ENCODE results near the gene PLCH1.

Gene PLCH1

GRCh38 chr3:155611456-155611855, 133.4 kb downstream of the PLCH1 start (continued):
- no peak for TF ChIP-seq PRDM2 (tag by site-specific recombination; IDR thresholded peaks at IDR 0.05; ENCODE audit: borderline replicate concordance)
- TF ChIP-seq ZNF394 (tag by site-specific recombination; IDR thresholded peaks at IDR 0.05; ENCODE audit: borderline replicate concordance), result no peak
- TF ChIP-seq KLF8 (tag by site-specific recombination; IDR thresholded peaks at IDR 0.05), result no peak
- no peak for TF ChIP-seq ZNF19 (tag by site-specific recombination; IDR thresholded peaks at IDR 0.05; ENCODE audit: low read depth)
- no peak for TF ChIP-seq ZNF623 (tag by site-specific recombination; IDR thresholded peaks at IDR 0.05)
- TF ChIP-seq PRDM6 (tag by site-specific recombination; IDR thresholded peaks at IDR 0.05), result no peak

DNA sequence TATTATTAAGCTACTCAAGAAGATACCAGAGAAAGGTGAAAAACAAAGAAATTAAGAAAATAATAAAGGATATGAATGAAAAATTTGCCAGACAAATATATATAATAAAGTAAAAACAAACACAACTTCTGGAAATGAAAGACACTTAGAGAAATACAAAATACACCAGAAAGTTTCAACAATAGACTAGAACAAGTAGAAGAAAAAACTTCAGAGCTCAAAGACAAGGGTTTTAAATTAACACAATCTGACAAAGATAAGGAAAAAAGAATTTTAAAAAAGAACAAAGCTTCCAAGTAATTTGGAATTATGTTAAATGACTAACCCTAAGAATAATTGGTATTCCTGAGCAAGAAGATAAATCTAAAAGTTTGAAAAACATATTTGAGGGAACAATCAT, 135.3 kb downstream of the PLCH1 start:
- Histone ChIP-seq H3K4me1 (ENCODE audit: control insufficient read depth, insufficient read depth, low read length) (no peaks in the 10 kb centered on the region), H3K27ac (ENCODE audit: extremely low read depth, low read depth, low read length) (no peak overlapping the region), H3K36me3 (ENCODE audit: control insufficient read depth in 2 of 2, insufficient read depth in 1 of 2, low read length in 2 of 2) (no peaks in the 10 kb centered on the region), H3K9me3 (ENCODE audit: control insufficient read depth, insufficient read depth, low read depth, low read length) (no peaks in the 10 kb centered on the region), H3K4me3 (ENCODE audit: low read depth, low read length) (no peak overlapping the region)
- ChIA-PET POLR2A (no interaction called here), CTCF (interaction anchor here (0.7 kb wide), 1 partner anchor 188 kb away, joined by 3 read pairs; no protein-coding TSS in a partner anchor)
- no peak for TF ChIP-seq ZNF473 (tag by site-specific recombination; IDR thresholded peaks at IDR 0.05)
- TF ChIP-seq ZNF514 (tag by site-specific recombination; IDR thresholded peaks at IDR 0.05), result no peak
- no peak for TF ChIP-seq ZNF645 (tag by site-specific recombination; IDR thresholded peaks at IDR 0.05)
- no peak for TF ChIP-seq ZNF221 (tag by site-specific recombination; IDR thresholded peaks at IDR 0.05; ENCODE audit: borderline replicate concordance)
- TF ChIP-seq ZNF2 (tag by site-specific recombination; IDR thresholded peaks at IDR 0.05), result no peak
- TF ChIP-seq ZBTB26 (tag by site-specific recombination; optimal IDR thresholded peaks at IDR 0.05), result no peak
- no peak for TF ChIP-seq ZNF302 (tag by site-specific recombination; IDR thresholded peaks at IDR 0.05; ENCODE audit: low read depth)
- TF ChIP-seq KLF10 (tag by site-specific recombination; IDR thresholded peaks at IDR 0.05), result no peak
- TF ChIP-seq, protein P1, sequence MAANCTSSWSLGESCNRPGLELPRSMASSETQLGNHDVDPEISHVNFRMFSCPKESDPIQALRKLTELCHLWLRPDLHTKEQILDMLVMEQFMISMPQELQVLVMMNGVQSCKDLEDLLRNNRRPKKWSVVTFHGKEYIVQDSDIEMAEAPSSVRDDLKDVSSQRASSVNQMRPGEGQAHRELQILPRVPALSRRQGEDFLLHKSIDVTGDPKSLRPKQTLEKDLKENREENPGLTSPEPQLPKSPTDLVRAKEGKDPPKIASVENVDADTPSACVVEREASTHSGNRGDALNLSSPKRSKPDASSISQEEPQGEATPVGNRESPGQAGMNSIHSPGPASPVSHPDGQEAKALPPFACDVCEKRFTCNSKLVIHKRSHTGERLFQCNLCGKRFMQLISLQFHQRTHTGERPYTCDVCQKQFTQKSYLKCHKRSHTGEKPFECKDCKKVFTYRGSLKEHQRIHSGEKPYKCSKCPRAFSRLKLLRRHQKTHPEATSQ (tag by site-specific recombination; IDR thresholded peaks at IDR 0.05), result no peak
